GM19035 (cell line): ENCODE measurements around the gene ARFIP1.
"Not testable (repeated sequence)": the region's sequence is repeated elsewhere in the genome, so short reads cannot be mapped to it uniquely, and the experiment has no call there.

ENCODE experiments used
- ATAC-seq: cut with Tn5 transposase; IDR thresholded peaks from one replicate; pipeline ENCODE4 v1.9.1; 2021; ENCODE audit not compliant: unreplicated experiment

The ARFIP1 gene

GRCh38 chr4:152887981-152888380 lies 108.2 kb downstream of the ARFIP1 start:
- ATAC-seq, result no peak

- ATAC-seq, result no peak
These were observed 113.2 kb downstream of the ARFIP1 start for GRCh38 chr4:152892974-152893373.

- no peak for ATAC-seq
These were observed 114.9 kb downstream of the ARFIP1 start for GRCh38 chr4:152894673-152895072.

- ATAC-seq, result no peak
These were observed 117.1 kb downstream of the ARFIP1 start for GRCh38 chr4:152896811-152897210.

GRCh38 chr4:152898133-152898532 lies 118.4 kb downstream of the ARFIP1 start:
- not testable (repeated sequence) for ATAC-seq

- no peak for ATAC-seq
These were observed 118.9 kb downstream of the ARFIP1 start for GRCh38 chr4:152898606-152899005.

- no peak for ATAC-seq
These were observed 120.6 kb downstream of the ARFIP1 start for GRCh38 chr4:152900395-152900794.

GRCh38 chr4:152901205-152901604 lies 121.5 kb downstream of the ARFIP1 start:
- ATAC-seq, result no peak

GRCh38 chr4:152903658-152904057 lies 123.9 kb downstream of the ARFIP1 start:
- no peak for ATAC-seq

- no peak for ATAC-seq
These were observed 130.1 kb downstream of the ARFIP1 start for GRCh38 chr4:152909901-152910300.

- no peak for ATAC-seq
These were observed 130.8 kb downstream of the ARFIP1 start for GRCh38 chr4:152910521-152910920.

GRCh38 chr4:152917543-152918395 lies 138.0 kb downstream of the ARFIP1 start:
- ATAC-seq, result no peak

GRCh38 chr4:152919826-152920225 lies 140.1 kb downstream of the ARFIP1 start:
- no peak for ATAC-seq

- no peak for ATAC-seq
These were observed 141.0 kb downstream of the ARFIP1 start for GRCh38 chr4:152920768-152921167.

GRCh38 chr4:152921284-152921683 lies 141.5 kb downstream of the ARFIP1 start:
- no peak for ATAC-seq

GRCh38 chr4:152925851-152926250 lies 146.1 kb downstream of the ARFIP1 start:
- no peak for ATAC-seq

- ATAC-seq, result no peak
These were observed 147.2 kb downstream of the ARFIP1 start for GRCh38 chr4:152926959-152927358.

- ATAC-seq, result no peak
These were observed 148.0 kb downstream of the ARFIP1 start for GRCh38 chr4:152927737-152928136.

- ATAC-seq, result no peak
These were observed 148.5 kb downstream of the ARFIP1 start for GRCh38 chr4:152928286-152928685.

GRCh38 chr4:152929888-152930287 lies 150.1 kb downstream of the ARFIP1 start:
- no peak for ATAC-seq

GRCh38 chr4:152935143-152935542 lies 155.4 kb downstream of the ARFIP1 start:
- ATAC-seq, result no peak

- no peak for ATAC-seq
These were observed 156.1 kb downstream of the ARFIP1 start, which contains the start of gene FHDC1 for GRCh38 chr4:152935631-152936445. FHDC1 (plus strand) TSS chr4:152936323; CDS start chr4:152943058, 6,735 bp downstream.
